Muscle of arm (tissue), 12 donors: ENCODE results near the gene PRLHR. TPM values are rescaled to one million over a fixed set of nuclear protein-coding genes. Genes with fewer than 3 reads are reported as not detected.

Source experiments
- DNase-seq: peaks from one replicate; pipeline ENCODE4 v3.0.0-alpha.2; 2013
- polyA plus RNA-seq, 12 donors: library from polyadenylated mRNA; unstranded; fragments of 120-200 nt; gene quantifications; one replicate each; pipeline ENCODE4 v1.2.1, GENCODE V29; 2013; ENCODE audit not compliant: insufficient read length in 12 of 12

The PRLHR gene
- polyA plus RNA-seq, 12 donors, result 0.07 TPM; not detected in 11

DNA sequence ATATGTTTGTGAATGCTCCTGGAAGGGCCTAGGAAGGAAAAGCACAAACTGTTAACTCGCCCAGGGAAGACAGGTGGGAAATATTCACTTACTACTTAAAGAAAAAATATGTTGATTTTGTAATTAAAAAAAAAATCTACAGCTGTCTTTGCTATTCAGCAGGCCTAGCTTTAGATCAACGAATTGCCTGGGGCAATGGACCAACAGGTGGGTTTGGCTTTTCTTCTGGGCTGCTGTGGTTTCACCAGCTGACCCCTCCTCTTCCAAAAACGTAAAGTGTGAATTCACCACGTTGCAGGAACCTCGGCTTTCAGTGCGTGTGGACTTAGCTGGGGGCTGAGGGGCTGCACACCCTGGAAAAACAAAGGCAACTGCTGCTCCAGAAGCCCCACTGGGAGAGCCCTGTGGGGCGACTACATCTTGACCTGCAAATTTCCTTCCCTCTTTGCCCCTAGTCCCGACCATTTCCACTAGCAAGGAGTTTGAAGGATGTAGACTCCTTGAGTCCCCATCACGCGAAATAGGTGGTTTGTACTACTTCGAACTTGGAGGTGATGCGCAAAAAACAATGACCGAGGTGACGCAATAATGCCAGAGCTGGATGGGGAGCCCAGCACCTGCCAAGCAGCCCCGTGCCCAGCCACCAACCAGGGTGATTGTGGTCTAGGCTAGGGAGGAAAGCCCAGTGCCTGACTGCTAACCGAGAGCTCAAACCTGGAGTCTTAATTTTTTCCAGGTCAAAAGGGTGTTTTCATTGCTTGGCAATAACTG, 7.4 kb downstream of the PRLHR start:
- DNase-seq, result no peak

DNA sequence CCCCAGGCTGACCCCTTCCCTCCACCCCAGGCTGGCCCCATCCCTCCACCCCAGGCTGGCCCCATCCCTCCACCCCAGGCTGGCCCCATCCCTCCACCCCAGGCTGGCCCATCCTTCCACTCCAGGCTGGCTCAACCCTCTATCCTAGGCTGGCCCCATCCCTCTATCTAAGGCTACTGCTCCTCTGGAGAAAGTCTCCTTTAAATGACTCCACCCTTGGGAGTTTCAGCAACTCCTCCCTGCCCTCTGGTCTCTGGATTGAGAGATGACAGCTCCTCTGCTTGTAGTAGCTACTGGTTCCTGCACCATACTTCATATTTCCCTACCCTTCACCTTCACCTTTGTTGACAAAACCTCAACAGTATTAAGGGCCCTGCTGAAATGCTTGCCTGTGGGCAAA, 8.5 kb downstream of the PRLHR start:
- no peak for DNase-seq

DNA sequence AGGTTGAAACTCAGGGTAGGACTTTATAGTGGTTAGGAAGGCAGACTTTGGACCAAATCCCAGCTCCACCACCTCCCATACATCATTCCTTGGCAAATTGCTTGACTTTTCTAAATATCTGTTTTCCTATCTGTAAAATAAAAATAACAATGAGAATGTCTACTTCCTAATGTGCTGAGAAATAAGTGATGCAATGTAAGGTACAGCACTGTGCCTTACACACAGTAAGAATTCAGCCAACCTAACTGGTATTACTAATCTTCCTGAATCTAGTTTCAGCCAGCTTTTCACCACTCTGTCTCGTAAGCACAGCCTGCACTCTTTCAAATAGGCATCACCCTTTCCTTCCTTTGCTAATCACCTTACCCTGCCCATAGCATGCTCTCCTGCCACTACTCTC, 9.7 kb downstream of the PRLHR start:
- DNase-seq, result no peak

DNA sequence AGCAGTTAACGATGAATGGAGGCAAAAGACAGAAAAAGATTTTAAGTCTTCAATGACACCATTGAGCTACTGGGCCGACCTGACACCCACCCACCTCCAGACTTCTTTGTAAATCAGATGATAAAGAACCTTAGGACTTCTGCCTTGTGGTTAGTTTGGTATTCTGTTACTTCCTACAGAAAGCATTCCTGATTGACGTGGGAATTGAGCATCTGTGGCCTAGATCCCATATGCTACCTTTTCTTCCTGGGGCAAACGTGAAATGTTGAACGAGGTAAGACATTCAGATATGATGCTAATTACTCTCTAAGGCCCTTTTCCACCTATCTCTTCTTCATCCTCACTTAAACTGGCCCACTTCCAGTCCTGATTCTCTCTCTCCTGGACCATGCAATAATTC, 10.2 kb downstream of the PRLHR start:
- DNase-seq, result no peak

DNA sequence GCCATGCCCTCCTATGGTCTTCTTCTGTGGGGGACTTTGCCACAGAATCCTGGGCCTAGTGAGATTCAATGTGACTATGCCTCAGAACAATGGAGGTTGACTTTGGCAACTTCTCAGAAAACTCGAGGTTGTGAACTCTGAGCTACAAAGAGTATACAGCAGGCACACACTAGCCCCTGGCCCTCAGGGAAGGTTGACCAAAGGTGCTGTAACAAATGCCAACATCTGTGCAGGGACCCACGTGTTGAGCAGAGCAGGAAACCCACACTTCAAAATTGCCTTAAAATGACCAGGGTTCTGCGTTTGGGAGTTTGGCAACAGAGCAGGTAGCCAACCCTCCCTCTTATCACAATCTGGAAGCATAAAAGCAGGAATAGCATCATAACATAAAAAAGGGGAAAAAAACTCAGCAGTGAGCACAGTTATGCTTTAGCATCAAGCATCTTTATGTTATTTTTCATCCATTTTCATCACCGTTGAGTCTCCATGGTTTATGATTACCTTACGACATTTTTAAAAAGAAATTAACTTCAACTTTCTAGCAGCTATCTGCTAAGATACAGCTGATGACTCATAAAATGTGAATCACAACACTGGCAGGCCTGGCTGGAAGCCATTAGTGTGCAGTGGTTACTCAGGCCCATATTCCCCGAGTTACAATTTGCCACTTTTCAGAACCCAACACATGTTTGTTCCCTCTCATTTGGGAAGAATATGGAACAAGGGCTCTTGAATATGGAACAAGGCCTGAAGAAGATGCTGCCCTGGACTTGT, 11.1 kb downstream of the PRLHR start:
- no peak for DNase-seq

GRCh38 chr10:118583611-118584010, 11.8 kb downstream of the PRLHR start:
- no peak for DNase-seq

DNA sequence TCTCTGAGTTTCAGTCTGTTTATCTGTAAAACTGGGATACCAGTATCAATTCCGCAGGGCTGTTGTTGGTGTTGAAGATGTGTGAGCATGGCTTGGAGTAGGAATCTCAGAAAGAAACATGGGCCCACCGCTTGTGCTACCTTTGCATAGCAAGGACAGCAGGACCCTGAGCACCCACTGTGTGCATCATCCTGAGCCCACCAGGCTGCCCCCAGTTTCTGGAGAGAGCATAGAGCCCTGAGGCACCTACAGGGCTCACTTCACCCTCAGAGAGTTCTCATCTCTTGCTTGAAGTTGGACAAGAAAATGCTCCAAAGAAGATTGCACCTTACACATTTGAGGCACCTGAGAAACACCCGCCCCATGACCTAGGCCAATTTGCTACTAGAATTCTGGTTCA, 12.9 kb downstream of the PRLHR start:
- DNase-seq, result no peak

DNA sequence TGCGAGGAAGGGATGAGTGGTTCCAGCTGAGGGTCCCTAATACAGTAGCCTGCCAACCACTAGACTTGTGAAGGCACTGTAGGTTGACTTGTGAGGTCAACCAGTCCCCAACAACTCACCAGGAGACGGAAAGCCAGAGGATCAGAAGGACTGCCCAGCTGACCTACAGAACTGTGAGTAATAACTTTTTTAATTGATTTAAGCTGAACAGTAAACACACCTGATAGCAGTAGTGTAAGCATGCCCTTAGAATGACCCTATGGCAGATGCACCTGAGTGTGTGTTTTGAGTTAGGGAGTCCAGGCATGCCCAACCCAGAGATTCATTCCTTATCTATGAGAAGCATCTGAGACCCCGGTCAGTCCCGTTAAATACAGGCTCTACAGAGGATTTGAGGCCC, 14.1 kb downstream of the PRLHR start:
- no peak for DNase-seq

DNA sequence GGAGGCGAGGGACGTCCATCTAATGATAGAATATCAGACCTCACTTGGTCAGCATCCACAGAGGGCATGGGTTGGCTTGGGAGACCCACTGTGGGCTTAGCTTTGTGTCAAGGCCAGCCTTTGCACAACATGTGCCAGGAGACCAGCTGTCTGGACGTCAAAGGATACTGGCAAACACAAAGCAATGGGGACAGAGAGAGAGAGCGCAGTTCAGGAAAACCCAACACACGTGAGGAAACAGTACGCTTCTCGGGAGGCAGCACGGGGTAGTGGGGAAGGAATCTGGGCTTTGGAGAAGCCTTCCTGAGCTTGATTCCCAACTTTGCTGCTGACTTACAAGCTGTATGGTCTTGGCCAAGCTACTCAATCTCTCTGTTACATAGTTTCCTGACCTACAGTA, 14.7 kb downstream of the PRLHR start:
- no peak for DNase-seq

DNA sequence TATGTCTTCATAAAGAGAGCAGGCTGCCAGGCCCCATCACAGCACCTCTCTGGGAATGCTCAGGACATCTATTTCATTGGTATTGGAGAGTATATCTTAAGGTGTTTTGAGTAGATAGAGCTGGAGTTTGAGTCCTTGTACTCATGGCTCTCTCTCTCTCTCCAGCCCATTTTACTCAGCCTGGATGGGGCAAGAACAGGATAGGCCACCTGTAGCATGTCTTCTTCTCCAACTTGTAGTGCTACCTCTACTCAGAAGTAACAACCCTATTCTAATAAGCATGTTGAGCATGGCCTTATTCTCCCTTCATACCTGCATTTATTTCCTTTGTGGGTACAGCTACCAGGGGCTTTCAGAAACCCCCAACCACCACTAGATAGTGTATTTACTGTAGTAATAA, 21.9 kb downstream of the PRLHR start:
- DNase-seq, result no peak

GRCh38 chr10:118572256-118573041, 23.0 kb downstream of the PRLHR start:
- no peak for DNase-seq

DNA sequence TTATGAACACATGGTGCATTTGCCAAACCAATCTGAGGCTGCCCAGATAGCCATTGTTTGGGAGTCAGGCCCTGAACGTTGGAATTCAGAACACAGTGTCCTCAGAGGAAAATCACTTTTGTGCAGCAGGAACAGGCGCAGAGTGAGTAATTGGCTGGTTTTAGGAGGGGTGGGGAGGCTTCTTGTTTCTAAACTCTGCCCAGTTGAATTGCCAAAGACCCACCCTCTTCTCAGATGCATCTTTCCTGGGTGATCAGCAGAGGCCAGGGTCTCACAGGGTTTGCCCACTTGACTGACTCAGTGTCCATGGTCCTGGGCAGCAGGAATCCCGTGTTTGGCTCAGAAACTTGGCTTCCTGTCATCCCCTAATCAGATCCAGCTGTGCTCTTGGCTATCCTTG, 24.3 kb downstream of the PRLHR start:
- DNase-seq, result peak; percentile 54

- no peak for DNase-seq
Observed at GRCh38 chr10:118570591-118570990, 24.9 kb downstream of the PRLHR start.

GRCh38 chr10:118569882-118570252, 25.6 kb downstream of the PRLHR start:
- DNase-seq, result no peak

- DNase-seq, result no peak
Observed at GRCh38 chr10:118569241-118569881, 26.1 kb downstream of the PRLHR start.

DNA sequence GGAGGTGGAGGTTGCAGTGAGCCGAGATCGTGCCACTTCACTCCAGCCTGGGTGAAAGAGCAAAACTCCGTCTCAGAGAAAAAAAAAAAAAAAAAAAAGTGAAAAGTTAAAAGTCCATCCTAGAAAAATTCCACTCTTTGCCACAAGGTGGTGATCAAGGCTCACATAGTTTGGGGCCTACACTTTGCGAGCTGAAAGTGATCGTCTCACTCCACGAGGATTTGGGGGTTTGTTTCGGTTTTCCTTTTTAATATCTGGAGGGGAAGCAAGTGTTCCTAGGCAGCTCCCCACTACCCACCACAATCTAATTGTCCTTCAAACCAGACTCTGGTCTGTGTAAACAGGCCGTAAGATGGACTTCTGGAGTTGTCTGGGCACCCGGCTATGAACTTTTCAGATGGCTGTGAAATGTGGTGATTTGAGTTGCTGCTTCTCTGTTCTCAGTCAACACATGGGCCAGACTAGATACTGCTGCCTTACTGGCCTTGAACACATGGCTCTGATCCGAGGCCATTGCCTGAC, 27.1 kb downstream of the PRLHR start:
- DNase-seq, result peak; percentile 85

- DNase-seq, result no peak
Observed at GRCh38 chr10:118567701-118568248, 27.7 kb downstream of the PRLHR start.

GRCh38 chr10:118566911-118567310, 28.5 kb downstream of the PRLHR start:
- no peak for DNase-seq

DNA sequence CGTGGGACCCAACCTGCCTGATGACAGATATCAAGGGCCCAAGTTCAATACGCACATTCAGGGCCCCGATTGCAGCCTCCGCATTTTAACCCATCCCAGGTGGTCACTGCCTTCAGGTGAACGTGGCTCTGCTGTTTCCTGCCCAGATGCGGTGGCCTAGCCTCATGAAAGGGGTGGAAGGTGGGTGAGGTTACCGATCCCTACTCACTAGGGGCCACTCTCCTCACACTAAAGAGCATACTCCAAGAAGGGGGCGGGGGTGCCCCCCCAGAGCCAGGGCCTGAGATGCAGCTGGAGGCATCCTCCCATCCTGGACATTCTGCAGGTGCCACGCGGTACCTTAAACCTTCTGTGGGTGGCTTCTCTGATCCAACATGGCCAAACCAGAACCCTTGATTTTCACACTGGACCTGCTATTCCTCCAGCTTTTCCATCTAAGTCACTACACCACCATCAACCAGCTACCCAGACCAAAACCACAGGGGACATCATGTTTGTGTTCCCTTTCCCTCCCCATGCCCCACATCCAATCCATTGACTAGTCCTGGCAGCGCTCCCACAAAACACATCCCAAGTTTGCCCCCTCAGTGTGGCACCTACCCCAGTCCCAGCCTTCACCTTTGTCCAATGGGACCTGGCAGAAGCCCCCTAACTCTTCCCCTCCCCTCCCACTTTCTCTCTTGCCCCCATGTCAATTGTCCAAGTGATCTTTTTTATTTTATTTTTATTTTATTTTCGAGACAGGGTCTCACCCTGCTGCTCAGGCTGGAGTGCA, 30.0 kb downstream of the PRLHR start:
- DNase-seq, result no peak

DNA sequence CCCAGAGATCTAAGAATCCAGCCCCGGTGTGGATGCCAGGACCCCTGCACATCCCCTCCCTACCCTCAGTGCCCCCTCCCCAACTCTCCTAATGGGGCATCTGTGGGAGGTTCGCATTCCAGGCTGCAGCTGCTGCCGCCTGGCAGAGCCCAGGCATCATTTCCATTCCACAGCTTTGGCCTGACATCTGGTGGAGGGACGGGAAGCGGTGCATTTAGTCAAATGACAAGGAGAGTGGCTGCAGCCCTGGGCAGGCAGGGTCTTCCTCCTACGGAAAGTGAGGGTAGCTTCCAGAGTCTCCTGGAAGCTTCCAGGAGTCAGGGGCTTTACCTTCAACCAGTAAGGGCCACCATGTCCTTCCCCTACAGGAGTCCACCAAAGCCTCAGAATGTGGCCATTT, 30.8 kb downstream of the PRLHR start:
- DNase-seq, result peak; percentile 42

DNA sequence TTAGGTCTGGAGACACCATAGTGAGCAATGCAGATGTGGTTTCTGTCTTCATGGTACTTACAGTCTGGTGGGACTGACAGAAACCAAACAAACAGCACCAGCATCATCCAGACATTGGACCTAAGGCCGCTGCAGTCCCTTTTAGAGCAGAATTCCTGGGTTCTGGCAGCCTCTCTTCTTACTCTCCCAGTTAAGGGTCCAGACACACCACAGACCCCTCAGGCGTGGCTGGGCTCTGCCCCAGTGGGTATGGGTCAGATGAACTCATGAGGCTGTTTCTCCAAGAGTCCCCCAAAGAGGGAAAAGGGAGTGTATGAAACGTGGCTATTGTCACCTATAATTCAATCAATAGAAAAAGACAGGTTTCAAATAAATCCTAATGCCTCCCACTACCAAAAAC, 31.3 kb downstream of the PRLHR start:
- no peak for DNase-seq
